GM06990 (cell line): ENCODE data around the gene MTG1.

Experiments used
- DNase-seq: peaks from one replicate; pipeline ENCODE4 v3.0.0-alpha.2; 2011; ENCODE audit not compliant: insufficient read length; ENCODE audit errors: extremely low read depth
- H3K27me3 ChIP-seq: replicated peaks from 2 replicates; pipeline ENCODE4 v1.6.0; 2011; ENCODE audit warnings: low read length; ENCODE audit not compliant: control insufficient read depth, insufficient read depth
- H3K36me3 ChIP-seq: 2 replicates; pipeline ENCODE4 v1.5.1; 2011; ENCODE audit warnings: low read length; ENCODE audit not compliant: control insufficient read depth, insufficient read depth
- H3K4me3 ChIP-seq: replicated peaks from 2 replicates; pipeline ENCODE4 v1.5.1; 2011; ENCODE audit warnings: low read depth, mild to moderate bottlenecking, control low read depth, low read length
- TF ChIP-seq, protein P1 (sequence below): IDR thresholded peaks from 2 replicates; pipeline ENCODE4 v1.5.1; 2011; ENCODE audit warnings: low read length, control low read depth, mild to moderate bottlenecking, inconsistent platforms; ENCODE audit not compliant: insufficient read depth, poor library complexity, severe bottlenecking

The MTG1 gene

DNA sequence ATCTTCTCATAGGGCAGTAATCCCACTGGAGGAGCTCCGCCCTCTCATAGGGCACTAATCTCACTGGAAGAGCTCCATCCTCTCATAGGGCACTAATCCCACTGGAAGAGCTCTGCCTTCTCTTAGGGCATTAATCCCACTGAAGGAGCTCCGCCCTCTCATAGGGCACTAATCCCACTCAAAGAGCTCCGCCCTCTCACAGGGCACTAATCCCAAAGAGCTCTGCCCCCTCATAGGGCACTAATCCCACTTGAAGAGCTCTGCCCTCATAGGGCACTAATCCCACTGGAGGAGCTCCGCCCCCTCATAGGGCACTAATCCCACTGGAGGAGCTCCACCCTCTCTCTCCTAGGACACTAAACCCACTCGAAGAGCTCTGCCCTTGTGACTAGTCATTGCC, 32.7 kb upstream of the MTG1 start:
- TF ChIP-seq, protein P1, sequence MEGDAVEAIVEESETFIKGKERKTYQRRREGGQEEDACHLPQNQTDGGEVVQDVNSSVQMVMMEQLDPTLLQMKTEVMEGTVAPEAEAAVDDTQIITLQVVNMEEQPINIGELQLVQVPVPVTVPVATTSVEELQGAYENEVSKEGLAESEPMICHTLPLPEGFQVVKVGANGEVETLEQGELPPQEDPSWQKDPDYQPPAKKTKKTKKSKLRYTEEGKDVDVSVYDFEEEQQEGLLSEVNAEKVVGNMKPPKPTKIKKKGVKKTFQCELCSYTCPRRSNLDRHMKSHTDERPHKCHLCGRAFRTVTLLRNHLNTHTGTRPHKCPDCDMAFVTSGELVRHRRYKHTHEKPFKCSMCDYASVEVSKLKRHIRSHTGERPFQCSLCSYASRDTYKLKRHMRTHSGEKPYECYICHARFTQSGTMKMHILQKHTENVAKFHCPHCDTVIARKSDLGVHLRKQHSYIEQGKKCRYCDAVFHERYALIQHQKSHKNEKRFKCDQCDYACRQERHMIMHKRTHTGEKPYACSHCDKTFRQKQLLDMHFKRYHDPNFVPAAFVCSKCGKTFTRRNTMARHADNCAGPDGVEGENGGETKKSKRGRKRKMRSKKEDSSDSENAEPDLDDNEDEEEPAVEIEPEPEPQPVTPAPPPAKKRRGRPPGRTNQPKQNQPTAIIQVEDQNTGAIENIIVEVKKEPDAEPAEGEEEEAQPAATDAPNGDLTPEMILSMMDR = no peak
- H3K4me3 ChIP-seq = no peak overlapping the region
- peaks cover 21% of the 10 kb centered on the region for H3K36me3 ChIP-seq
- no peak for DNase-seq
- H3K27me3 ChIP-seq = no peaks in the 10 kb centered on the region

DNA sequence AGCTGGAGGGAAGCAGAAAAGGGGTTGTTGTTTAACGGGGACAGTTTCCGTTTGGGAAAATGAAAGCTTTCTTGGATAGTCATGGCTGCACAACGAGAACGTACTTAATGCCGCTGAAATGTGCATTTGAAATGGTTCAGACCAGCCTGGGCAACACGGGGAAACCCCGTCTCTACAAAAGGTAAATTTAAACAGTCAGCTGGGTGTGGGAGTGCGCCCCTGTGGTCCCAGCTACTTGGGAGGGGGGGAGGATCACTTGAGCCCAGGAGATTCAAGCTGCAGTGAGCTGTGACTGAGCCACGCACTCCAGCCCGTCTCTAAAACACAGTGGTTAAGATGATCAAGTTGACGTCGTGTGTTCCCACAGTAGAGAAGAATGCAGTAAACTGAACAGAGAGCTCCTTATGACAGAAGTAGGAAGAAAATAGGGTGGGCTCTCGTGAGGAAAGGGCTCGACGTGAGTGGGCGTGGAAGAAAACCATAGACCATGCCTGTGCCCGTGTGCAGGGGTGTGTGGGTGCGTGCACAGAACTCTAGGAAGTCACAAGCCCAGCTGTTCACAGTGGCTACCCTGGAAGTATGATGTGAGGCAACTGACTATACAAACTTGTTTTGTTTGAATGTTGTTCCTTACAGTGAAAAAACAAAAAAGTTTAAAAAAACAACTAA, 32.0 kb upstream of the MTG1 start:
- peaks cover 24% of the 10 kb centered on the region for H3K36me3 ChIP-seq
- H3K27me3 ChIP-seq = no peaks in the 10 kb centered on the region
- no peak for DNase-seq
- H3K4me3 ChIP-seq = no peak overlapping the region
- TF ChIP-seq, protein P1 = no peak

DNA sequence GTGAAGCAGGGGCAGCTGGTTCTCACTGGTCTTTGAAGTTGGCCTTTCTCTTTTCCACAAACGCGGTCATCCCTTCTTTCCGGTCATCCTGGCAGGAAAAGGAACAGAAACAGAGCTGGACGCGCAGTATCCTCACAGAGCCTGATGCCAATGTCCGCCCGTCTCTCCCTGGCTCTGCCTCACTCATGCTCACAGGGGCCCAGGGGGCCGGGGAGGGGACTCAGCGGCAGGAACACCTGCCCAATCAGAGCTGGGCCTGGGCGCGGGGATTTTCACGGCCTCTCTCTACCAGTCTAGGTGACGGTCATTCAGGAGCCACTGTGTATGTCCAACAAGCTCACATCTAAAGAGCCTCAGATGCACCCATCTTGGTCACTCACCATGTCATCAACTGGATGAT, 31.1 kb upstream of the MTG1 start:
- TF ChIP-seq, protein P1 = no peak
- peaks cover 24% of the 10 kb centered on the region for H3K36me3 ChIP-seq
- no peak overlapping the region for H3K4me3 ChIP-seq
- DNase-seq = no peak
- no peaks in the 10 kb centered on the region for H3K27me3 ChIP-seq

DNA sequence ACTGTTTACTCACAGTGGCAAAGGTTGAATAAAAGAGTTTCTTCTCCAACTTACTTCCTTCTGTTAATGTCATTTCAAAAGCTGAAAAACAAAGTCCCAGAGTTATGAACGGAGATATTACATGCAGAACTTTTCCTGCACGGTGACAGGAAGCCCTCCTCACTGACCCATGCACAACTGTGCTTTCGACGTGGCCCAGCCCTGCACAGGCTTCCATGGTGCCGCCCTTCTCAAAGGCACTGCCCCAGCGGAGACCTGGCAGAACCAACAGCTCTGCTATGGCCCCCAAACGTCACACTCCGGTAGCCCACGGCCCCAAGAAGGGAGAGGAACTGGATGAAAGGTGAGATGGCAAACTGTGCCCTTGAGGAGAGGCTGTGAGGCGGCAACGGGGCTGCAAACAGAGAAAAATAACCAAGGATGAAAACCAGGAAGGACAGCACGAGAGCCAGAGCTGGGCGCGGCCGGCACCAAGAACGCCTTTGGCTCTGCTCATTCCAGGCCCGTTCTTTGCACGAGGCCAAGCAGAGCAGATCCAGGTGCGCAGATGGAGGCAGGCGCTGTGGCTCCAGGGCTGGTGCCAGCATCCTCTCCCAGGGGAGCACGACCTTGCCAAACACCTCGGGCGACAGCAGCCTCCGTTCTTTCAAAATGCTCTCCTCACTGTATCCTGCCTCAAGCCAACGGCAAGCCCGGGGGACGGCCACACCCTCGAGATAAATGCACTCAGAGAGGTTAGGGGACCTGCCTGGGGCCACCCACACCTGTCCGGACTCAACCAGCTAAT, 29.1 kb upstream of the MTG1 start:
- no peak for DNase-seq
- TF ChIP-seq, protein P1 = no peak
- H3K27me3 ChIP-seq = no peaks in the 10 kb centered on the region
- H3K36me3 ChIP-seq = peaks cover 29% of the 10 kb centered on the region
- H3K4me3 ChIP-seq = no peak overlapping the region

DNA sequence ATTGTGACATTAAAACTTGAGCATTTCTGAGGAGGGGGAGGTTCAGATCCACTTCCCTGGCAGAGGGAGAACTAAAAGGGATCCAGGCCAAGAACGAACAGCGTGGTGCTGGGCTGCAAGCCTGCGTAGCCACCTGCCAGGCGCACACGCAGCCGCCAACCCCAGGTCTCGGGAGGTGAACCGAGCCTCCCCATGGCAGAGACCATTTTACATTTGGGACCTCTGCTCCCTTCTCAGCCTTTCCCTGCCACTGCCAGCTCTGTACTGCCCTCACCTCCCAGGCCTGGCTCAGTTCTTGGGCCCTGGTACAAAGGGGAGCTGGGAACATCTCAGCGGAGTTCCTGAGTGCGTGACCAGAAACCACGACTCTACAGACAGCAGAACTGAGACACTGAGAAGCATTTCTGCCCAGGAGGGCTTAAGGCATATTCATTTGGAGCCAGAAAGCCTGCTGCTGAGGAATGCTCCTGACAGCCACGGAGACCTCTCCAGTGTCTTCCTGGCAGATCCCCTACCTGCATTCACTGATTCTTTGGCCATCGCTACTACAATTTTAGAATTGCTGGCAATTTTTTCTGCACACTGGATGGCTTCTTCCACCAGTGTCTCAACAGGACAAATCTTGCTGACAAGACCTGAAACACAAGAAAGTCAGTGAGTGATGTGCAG, 28.4 kb upstream of the MTG1 start:
- no peaks in the 10 kb centered on the region for H3K27me3 ChIP-seq
- no peak for DNase-seq
- no peak overlapping the region for H3K4me3 ChIP-seq
- peaks cover 35% of the 10 kb centered on the region for H3K36me3 ChIP-seq
- TF ChIP-seq, protein P1 = no peak
